Posterior vena cava (tissue), 2 donors: ENCODE results near the gene TBATA. TPM values are rescaled to one million over a fixed set of nuclear protein-coding genes. Genes with fewer than 3 reads are reported as not detected.
"Not testable (repeated sequence)": the region's sequence is repeated elsewhere in the genome, so short reads cannot be mapped to it uniquely, and the experiment has no call there.

Experiments used
- DNase-seq: peaks from one replicate; pipeline ENCODE4 v3.0.0-alpha.2; 2020; ENCODE audit warnings: low spot score
- intact Hi-C, 2 donors: fragments of 100-400 bp; cut with DNase I; formaldehyde crosslinking; loops; one replicate each; pipeline versions ENCODE4 v1.14.1 to v1.14.2; 2022 to 2023
- total RNA-seq, 2 donors: library from RNA; stranded (reverse); fragmentation: NEBNext Ultra II Directional; extraction: Animal tissue kit (Norgen Biotek cat#: 25700); gene quantifications; one replicate each; pipeline ENCODE4 v1.2.1, GENCODE V29; 2021
- donor health status: DM: yes; HTN: yes; CAD: no.
- donor health status: DM: yes; HTN: yes; CAD: no.

TBATA gene
- total RNA-seq, 2 donors from 2014 or later: not detected

DNA sequence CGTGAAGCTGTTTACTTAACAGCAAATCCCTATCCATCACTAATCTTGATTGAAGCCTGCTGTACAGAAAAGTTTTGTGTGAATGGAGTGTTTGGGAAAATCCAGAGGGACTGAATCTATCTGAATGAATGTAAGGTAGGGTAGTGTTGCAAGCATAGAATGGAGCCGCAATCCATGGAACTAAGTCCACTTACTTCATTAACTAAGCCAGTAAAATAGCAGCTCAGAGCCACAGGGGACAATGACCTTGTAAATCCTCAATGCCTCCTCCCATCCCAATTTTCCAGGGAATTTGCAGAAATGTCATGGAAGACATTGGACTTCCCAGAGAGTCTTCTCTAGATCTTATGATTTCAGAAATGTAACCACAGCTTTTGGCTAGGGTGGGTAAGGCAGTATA is 15.2 kb downstream of the TBATA start:
- intact Hi-C loops: loop anchor here in 1 of 2 donors (5.0 kb wide), 1 partner anchor 208 kb away; no protein-coding TSS in a partner anchor
- DNase-seq: no peak

GRCh38 chr10:70769121-70769520 is 16.1 kb downstream of the TBATA start:
- DNase-seq: no peak
- intact Hi-C loops: no loop called here

- DNase-seq, intact Hi-C loops: not testable (repeated sequence)
Measured at GRCh38 chr10:70768026-70768685, 17.0 kb downstream of the TBATA start.

GRCh38 chr10:70765794-70766594 is 19.2 kb downstream of the TBATA start:
- DNase-seq: peak; percentile 69
- intact Hi-C loops: no loop called here

- intact Hi-C loops: no loop called here
- DNase-seq: peak; percentile 54
Measured at GRCh38 chr10:70763567-70763966, 21.6 kb downstream of the TBATA start.

DNA sequence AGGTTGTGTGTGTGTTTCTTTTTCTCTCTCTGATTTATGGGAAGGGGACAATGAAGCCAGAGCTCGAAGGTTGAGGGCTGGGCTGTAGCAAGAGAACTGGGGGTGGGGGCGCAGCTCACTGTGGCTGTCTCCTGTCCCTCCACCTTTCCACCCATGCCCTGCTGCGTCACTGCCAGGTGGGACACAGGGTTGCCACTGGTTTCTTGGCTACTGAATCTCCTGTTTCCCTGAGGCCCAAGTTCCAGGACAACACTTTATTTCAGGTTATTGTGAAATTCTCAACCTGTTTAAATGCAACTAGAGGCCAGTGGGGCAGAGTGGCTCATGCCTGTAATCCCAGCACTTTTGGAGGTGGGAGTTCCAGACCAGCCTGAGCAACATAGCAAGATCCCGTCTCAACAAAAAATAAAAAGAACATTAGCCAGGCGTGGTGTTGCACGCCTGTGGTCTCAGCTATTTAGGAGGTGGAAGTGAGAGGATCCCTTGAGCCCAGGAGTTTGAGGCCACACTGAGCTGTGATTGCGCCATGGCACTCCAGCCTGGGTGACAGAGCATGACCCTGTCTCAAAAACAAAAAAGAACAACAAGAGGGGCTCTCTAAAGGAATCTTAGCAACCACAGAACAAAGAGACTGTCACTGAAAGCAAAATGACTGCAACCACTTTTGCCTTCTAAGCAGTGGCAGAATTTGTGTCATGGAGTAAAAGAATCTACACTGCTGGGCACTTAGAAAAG is 22.6 kb downstream of the TBATA start:
- no peak for DNase-seq
- intact Hi-C loops: no loop called here

DNA sequence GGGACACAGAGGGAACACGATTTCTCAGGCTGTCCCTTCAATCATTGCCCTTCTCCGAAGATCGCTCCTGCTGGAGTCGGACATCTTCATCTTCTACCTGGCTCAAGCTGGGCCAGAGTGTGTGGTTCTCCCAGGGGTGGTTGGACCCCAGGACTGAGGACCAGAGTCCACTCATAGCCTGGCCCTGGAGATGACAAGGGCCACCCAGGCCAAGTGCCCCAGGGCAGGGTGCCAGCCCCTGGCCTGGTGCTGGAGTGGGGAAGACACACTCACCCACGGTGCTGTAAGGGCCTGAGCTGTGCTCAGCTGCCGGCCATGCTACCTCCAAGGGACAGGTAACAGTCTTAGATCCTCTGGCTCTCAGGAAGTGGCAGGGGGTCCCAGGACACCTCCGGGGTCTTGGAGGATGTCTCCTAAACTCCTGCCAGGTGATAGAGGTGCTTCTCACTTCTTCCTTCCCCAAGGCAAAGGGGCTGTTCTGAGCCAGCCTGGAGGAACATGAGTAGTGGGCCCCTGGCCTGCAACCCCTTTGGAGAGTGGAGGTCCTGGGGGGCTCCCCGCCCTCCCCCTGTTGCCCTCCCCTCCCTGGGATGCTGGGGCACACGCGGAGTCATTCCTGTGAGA is 23.3 kb downstream of the TBATA start:
- intact Hi-C loops: no loop called here
- peak; percentile 70 for DNase-seq

- peak; percentile 73 for DNase-seq
- intact Hi-C loops: no loop called here
Measured at GRCh38 chr10:70761031-70761601, 24.1 kb downstream of the TBATA start.

DNA sequence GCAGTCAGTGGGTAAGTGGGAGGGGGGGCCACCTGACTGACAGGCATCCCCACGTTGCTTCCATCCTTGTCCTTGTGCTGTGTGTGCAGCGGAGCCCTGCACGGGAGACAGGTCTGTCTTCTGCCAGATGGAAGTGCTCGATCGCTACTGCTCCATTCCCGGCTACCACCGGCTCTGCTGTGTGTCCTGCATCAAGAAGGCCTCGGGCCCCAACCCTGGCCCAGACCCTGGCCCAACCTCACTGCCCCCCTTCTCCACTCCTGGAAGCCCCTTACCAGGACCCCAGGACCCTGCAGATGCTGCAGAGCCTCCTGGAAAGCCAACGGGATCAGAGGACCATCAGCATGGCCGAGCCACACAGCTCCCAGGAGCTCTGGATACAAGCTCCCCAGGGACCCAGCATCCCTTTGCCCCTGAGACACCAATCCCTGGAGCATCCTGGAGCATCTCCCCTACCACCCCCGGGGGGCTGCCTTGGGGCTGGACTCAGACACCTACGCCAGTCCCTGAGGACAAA is 24.8 kb downstream of the TBATA start:
- intact Hi-C loops: no loop called here
- DNase-seq: peak; percentile 75

GRCh38 chr10:70759781-70760180 is 25.4 kb downstream of the TBATA start:
- peak; percentile 78 for DNase-seq
- intact Hi-C loops: loop anchor here (5.0 to 10.0 kb wide), 3 partner anchors 207 to 285 kb away; partner anchors contain the start of gene PALD1 (in 1 of the 2)

- DNase-seq: peak; percentile 77
- intact Hi-C loops: loop anchor here (5.0 to 10.0 kb wide), 3 partner anchors 207 to 284 kb away; partner anchors contain the start of gene PALD1 (in 1 of the 2)
Measured at GRCh38 chr10:70758757-70759514, 26.2 kb downstream of the TBATA start.

DNA sequence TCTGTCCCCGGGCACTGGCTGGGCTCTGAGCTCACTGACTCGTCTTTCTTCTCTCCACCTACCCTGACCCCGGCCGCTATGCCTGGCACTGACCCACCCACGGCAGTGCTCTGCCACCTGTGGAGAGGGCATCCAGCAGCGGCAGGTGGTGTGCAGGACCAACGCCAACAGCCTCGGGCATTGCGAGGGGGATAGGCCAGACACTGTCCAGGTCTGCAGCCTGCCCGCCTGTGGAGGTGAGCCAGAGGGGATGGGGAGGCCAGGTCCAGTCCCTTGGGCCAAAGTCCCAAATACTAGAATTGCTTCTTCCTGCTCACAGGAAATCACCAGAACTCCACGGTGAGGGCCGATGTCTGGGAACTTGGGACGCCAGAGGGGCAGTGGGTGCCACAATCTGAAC is 27.3 kb downstream of the TBATA start:
- intact Hi-C loops: loop anchor here (5.0 to 10.0 kb wide), 3 partner anchors 206 to 283 kb away; partner anchors contain the start of gene PALD1 (in 1 of the 2)

GRCh38 chr10:70756700-70757360 is 28.3 kb downstream of the TBATA start:
- intact Hi-C loops: loop anchor here (5.0 to 10.0 kb wide), 3 partner anchors 205 to 282 kb away; partner anchors contain the start of gene PALD1 (in 1 of the 2)
- no peak for DNase-seq

More for the DNA sequence above, 27.3 kb downstream of the TBATA start:
- peak; percentile 66 for DNase-seq

- peak; percentile 67 for DNase-seq
- intact Hi-C loops: loop anchor here (5.0 to 10.0 kb wide), 2 partner anchors 279 to 297 kb away; partner anchors contain the start of gene PALD1 (in 1 of the 2)
Measured at GRCh38 chr10:70753841-70754621, 31.1 kb downstream of the TBATA start.

DNA sequence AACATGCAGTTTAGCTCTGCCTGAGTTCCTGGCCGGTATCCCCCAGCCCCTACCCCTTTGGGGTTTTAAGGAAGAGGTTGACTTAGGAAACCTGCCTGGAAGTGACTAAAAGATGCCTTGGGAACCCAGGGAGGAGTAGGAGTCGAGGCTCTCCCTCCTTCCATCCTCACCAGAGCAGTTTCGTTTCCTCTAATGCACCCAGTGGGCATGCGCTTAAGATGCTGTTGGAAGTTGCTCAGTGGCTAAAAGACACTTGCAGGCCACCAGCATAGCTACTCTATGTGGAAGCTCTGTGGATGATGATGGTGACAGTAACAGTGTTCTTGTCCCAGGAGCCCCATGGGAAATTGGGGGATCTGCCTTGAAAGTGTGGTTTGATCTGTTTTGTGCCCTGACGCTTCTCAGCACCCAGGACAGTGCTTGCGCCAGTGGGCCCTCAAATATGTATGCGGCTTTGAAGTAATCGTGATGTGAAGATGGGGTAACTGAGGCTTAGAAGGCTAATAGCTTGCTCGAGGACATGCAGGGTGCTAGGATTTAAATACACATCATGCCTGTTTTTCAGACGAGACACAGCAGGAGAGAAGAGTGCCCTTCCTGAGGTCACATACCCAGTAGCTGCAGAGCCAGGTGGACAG is 32.0 kb downstream of the TBATA start:
- intact Hi-C loops: loop anchor here (5.0 to 10.0 kb wide), 2 partner anchors 278 to 296 kb away; partner anchors contain the start of gene PALD1 (in 1 of the 2)
- DNase-seq: peak; percentile 23

- peak; percentile 58 for DNase-seq
- intact Hi-C loops: loop anchor here (5.0 to 10.0 kb wide), 2 partner anchors 278 to 295 kb away; partner anchors contain the start of gene PALD1 (in 1 of the 2)
Measured at GRCh38 chr10:70752571-70752970, 32.6 kb downstream of the TBATA start.
